HFFc6 (cell line): ENCODE data around the gene TIGD2. TPM values are rescaled to one million over a fixed set of nuclear protein-coding genes. Genes with fewer than 3 reads are reported as not detected.

Experiments
- DNase-seq: peaks from one replicate; pipeline ENCODE4 v3.0.0-alpha.2; 2018
- H3K27ac Mint-ChIP-seq: 2 replicates; pipeline ENCODE4 v1.8.0; 2020; ENCODE audit warnings: mild to moderate bottlenecking, mixed read lengths
- H3K27me3 Mint-ChIP-seq: 2 replicates; pipeline ENCODE4 v1.8.0; 2021; ENCODE audit warnings: mild to moderate bottlenecking, moderate library complexity, mixed read lengths; ENCODE audit not compliant: insufficient read depth
- H3K36me3 Mint-ChIP-seq: 2 replicates; pipeline ENCODE4 v1.8.0; 2021; ENCODE audit warnings: low read depth, mixed read lengths
- H3K4me1 Mint-ChIP-seq: 2 replicates; pipeline ENCODE4 v1.8.0; 2020; ENCODE audit warnings: low read depth, mixed read lengths
- H3K4me3 Mint-ChIP-seq: 2 replicates; pipeline ENCODE4 v1.8.0; 2020; ENCODE audit warnings: mild to moderate bottlenecking, moderate library complexity, mixed read lengths
- H3K9me3 Mint-ChIP-seq: 2 replicates; pipeline ENCODE4 v1.8.0; 2020; ENCODE audit warnings: mild to moderate bottlenecking, mixed read lengths
- total RNA-seq, 6 experiments: library from RNA; stranded (reverse); fragmentation: NEBNext Ultra II Directional; extraction: Animal tissue kit (Norgen Biotek cat#: 25700); gene quantifications; 2 replicates in 1 of 6; 3 replicates in 5 of 6; pipeline ENCODE4 v1.2.3, GENCODE V29; 2021
- TF ChIP-seq, protein P1 (sequence below): fragments of 200-600 bp; sonication (generic); IDR thresholded peaks from 2 replicates; pipeline ENCODE4 v1.5.0; 2021; ENCODE audit warnings: antibody characterized with exemption, mild to moderate bottlenecking

Gene TIGD2
- total RNA-seq, 6 experiments from 2014 or later, result 8.7 to 12.1 (median 10.5) TPM

DNA sequence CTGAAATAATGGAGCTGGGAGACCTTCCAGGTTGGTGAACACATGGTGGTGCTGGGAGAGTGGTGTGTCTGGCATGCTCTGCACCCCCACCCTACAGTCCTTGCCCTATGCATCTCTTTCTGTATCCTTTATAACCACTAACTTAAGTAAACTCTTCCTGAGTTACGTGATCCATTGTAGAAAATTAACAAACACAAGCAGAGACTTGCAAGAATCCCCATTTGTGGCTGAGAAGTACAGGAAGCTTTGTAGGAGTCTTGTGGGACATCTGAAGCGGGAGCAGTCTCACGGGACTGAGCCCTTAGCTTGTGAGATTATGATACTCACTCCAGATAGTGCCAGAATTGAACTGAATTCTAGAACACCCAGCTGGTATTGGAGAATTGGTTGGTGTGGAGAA, 40.0 kb upstream of the TIGD2 start:
- peaks cover 4% of the 10 kb centered on the region for H3K27me3 Mint-ChIP-seq
- H3K27ac Mint-ChIP-seq, result no peak overlapping the region
- peaks cover 7% of the 10 kb centered on the region for H3K4me1 Mint-ChIP-seq
- H3K36me3 Mint-ChIP-seq, result no peaks in the 10 kb centered on the region
- no peaks in the 10 kb centered on the region for H3K9me3 Mint-ChIP-seq
- H3K4me3 Mint-ChIP-seq, result no peak overlapping the region
- TF ChIP-seq, protein P1, sequence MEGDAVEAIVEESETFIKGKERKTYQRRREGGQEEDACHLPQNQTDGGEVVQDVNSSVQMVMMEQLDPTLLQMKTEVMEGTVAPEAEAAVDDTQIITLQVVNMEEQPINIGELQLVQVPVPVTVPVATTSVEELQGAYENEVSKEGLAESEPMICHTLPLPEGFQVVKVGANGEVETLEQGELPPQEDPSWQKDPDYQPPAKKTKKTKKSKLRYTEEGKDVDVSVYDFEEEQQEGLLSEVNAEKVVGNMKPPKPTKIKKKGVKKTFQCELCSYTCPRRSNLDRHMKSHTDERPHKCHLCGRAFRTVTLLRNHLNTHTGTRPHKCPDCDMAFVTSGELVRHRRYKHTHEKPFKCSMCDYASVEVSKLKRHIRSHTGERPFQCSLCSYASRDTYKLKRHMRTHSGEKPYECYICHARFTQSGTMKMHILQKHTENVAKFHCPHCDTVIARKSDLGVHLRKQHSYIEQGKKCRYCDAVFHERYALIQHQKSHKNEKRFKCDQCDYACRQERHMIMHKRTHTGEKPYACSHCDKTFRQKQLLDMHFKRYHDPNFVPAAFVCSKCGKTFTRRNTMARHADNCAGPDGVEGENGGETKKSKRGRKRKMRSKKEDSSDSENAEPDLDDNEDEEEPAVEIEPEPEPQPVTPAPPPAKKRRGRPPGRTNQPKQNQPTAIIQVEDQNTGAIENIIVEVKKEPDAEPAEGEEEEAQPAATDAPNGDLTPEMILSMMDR, result no peak
- DNase-seq, result no peak

DNA sequence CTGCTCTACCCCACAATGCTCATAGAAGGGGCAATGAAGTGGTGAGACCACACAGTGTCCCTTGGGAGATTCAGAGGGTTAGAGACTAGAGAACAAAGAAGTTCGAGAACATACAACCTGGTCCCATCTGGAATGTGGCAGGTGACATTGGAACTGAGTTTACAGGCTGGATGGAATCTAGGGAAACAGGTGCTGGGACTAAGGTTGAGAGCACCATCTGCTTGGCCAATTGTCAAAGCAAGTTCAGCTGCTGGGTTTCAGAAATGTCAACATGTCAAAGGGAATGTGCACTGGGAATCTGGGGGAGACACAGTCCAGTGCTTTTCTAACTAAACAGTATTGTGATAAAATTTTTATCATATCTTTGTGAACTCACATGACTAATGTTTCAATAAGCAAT, 38.4 kb upstream of the TIGD2 start:
- H3K27me3 Mint-ChIP-seq, result peaks cover 14% of the 10 kb centered on the region
- DNase-seq, result no peak
- peaks cover 8% of the 10 kb centered on the region; the same call in 1 of the 2 replicates for H3K9me3 Mint-ChIP-seq
- no peaks in the 10 kb centered on the region for H3K4me1 Mint-ChIP-seq
- H3K36me3 Mint-ChIP-seq, result no peaks in the 10 kb centered on the region
- TF ChIP-seq, protein P1, result no peak
- H3K4me3 Mint-ChIP-seq, result no peak overlapping the region
- no peak overlapping the region for H3K27ac Mint-ChIP-seq

DNA sequence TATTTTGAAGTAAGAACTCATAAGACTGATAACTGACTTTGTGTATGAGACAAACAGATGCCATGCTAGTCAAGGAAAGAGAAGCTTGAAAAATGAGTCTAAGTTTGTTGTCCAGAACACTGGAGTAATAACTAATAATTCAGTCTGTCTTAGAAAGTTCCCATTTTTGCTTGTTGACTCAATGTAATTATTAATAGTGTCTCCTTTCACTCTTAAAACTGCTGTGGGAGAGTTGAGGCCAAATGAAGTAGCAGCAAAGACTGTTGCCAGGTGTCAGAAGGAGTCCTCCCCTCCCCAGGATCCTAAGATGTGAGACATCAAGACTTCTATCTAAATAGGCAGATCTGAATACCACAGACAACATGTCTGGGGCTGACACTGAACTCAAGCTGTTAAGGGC, 33.6 kb upstream of the TIGD2 start:
- peaks cover 14% of the 10 kb centered on the region for H3K27me3 Mint-ChIP-seq

DNA sequence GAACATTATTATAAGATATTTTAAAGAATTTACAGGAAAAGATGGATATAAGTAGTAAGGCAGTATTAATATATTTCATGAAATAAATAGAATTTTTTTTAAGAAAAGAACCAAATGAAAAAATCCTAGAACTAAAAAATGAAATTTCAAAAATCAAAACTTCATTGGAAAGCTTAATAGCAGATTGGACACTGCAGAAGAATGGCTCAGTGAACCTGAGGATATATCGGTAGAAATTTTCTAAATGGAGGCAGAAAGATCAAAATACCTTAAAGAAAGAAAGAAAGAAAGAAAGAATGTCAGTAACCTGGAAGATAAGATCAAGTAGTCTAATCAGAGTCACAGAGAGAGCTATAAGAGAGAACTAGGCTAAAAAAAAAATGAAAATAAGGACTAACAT, 33.0 kb upstream of the TIGD2 start:
- H3K4me3 Mint-ChIP-seq, result no peak overlapping the region
- DNase-seq, result no peak
- peaks cover 8% of the 10 kb centered on the region; the same call in 1 of the 2 replicates for H3K9me3 Mint-ChIP-seq
- no peaks in the 10 kb centered on the region for H3K4me1 Mint-ChIP-seq
- H3K36me3 Mint-ChIP-seq, result no peaks in the 10 kb centered on the region
- H3K27me3 Mint-ChIP-seq, result peaks cover 14% of the 10 kb centered on the region
- TF ChIP-seq, protein P1, result no peak
- no peak overlapping the region for H3K27ac Mint-ChIP-seq

More for the DNA sequence above, 33.6 kb upstream of the TIGD2 start:
- Mint-ChIP-seq H3K4me3 (no peak overlapping the region), H3K36me3 (no peaks in the 10 kb centered on the region), H3K4me1 (no peaks in the 10 kb centered on the region), H3K27ac (no peak overlapping the region), H3K9me3 (peaks cover 8% of the 10 kb centered on the region; the same call in 1 of the 2 replicates)
- DNase-seq, result no peak
- TF ChIP-seq, protein P1, result no peak

DNA sequence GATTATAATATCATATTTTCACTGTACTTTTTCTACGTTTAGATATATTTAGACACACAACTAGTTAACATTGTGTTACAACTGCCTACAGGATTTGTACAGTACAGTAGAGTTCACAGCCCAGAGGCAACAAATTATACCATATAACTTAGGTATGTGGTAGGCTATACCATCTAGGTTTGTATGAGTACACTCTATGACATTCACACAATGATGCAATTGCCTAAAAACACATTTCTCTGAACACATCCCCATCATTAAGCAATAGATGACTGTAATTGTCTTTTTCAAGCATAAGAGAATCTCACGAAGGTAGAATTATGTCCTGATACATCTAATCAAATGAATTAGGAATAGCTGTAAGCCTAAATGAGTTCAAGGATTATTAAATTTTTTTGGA, 12.3 kb upstream of the TIGD2 start:
- Mint-ChIP-seq H3K4me3 (no peak overlapping the region), H3K36me3 (no peaks in the 10 kb centered on the region), H3K9me3 (no peaks in the 10 kb centered on the region), H3K27me3 (peaks cover 11% of the 10 kb centered on the region), H3K4me1 (no peaks in the 10 kb centered on the region), H3K27ac (no peak overlapping the region)
- TF ChIP-seq, protein P1, result no peak
- DNase-seq, result no peak

DNA sequence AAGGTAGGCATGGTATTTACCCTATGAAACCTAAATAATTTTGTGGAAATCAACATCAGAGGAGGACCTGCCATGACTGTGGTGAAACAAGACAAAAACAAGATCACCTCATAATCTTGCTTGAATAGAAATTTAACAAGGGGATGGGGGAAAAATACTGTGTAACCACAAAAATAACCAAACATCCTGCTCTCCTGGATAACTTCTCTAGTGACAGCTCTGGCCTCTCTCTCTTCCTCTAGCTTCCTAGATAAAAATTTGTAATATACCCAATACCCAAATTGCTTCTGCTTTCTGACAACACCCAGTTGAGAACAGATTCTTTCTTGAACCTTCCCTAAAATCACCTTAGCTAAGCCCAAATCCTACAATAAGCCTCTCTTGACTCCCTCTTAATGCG, 11.9 kb upstream of the TIGD2 start:
- H3K27me3 Mint-ChIP-seq, result peaks cover 13% of the 10 kb centered on the region
- no peak overlapping the region for H3K4me3 Mint-ChIP-seq
- H3K9me3 Mint-ChIP-seq, result no peaks in the 10 kb centered on the region
- H3K27ac Mint-ChIP-seq, result no peak overlapping the region
- no peak for DNase-seq
- H3K4me1 Mint-ChIP-seq, result no peaks in the 10 kb centered on the region
- no peaks in the 10 kb centered on the region for H3K36me3 Mint-ChIP-seq
- TF ChIP-seq, protein P1, result no peak
